ES-I3 (cell line): ENCODE measurements around the gene YIF1B.
"Not testable (repeated sequence)": the region's sequence is repeated elsewhere in the genome, so short reads cannot be mapped to it uniquely, and the experiment has no call there.

Experiments
- H3K36me3 ChIP-seq: 2 replicates; pipeline ENCODE4 v1.6.1; 2013; ENCODE audit warnings: mild to moderate bottlenecking, low read length, control low read depth, moderate library complexity; ENCODE audit not compliant: insufficient read depth
- H3K4me1 ChIP-seq: 2 replicates; pipeline ENCODE4 v1.6.1; 2013; ENCODE audit warnings: mild to moderate bottlenecking, control low read depth, low read length; ENCODE audit not compliant: insufficient read depth
- H3K9ac ChIP-seq: 2 replicates; pipeline ENCODE4 v1.6.1; 2013; ENCODE audit warnings: low read depth, mild to moderate bottlenecking, low read length, moderate library complexity
- H3K9me3 ChIP-seq: 2 replicates; pipeline ENCODE4 v1.6.1; 2013; ENCODE audit warnings: mild to moderate bottlenecking, low read length, moderate library complexity; ENCODE audit not compliant: control insufficient read depth, insufficient read depth

YIF1B gene

GRCh38 chr19:38265921-38266429, 49.8 kb downstream of the YIF1B start:
- no peaks in the 10 kb centered on the region for H3K9me3 ChIP-seq
- H3K9ac ChIP-seq = peak overlapping the region; percentile 78
- H3K4me1 ChIP-seq = peaks cover 43% of the 10 kb centered on the region
- H3K36me3 ChIP-seq = no peaks in the 10 kb centered on the region; the same call in 1 of the 2 replicates

GRCh38 chr19:38265213-38265861, 50.4 kb downstream of the YIF1B start:
- Histone ChIP-seq H3K36me3 (no peaks in the 10 kb centered on the region; the same call in 1 of the 2 replicates), H3K9me3 (no peaks in the 10 kb centered on the region), H3K4me1 (peaks cover 39% of the 10 kb centered on the region), H3K9ac (peak overlapping the region; percentile 78)

GRCh38 chr19:38264486-38265212, 51.1 kb downstream of the YIF1B start, which contains the start of gene SPINT2:
TSS of gene SPINT2 (plus strand) at chr19:38264573. CDS start at chr19:38264893, 320 bp downstream.
- H3K9ac ChIP-seq = peak within 1 kb of the TSS; percentile 78
- no peaks in the 10 kb centered on the region; the same call in 1 of the 2 replicates for H3K36me3 ChIP-seq
- no peaks in the 10 kb centered on the region for H3K9me3 ChIP-seq
- H3K4me1 ChIP-seq = peaks cover 35% of the 10 kb centered on the region

- no peaks in the 10 kb centered on the region; the same call in 1 of the 2 replicates for H3K36me3 ChIP-seq
- peaks cover 35% of the 10 kb centered on the region for H3K4me1 ChIP-seq
- peak overlapping the region; percentile 78 for H3K9ac ChIP-seq
- H3K9me3 ChIP-seq = no peaks in the 10 kb centered on the region
Measured at GRCh38 chr19:38263689-38264485, 51.9 kb downstream of the YIF1B start.

- Histone ChIP-seq H3K9me3 (no peaks in the 10 kb centered on the region), H3K9ac (no peak overlapping the region), H3K36me3 (no peaks in the 10 kb centered on the region; the same call in 1 of the 2 replicates), H3K4me1 (peaks cover 27% of the 10 kb centered on the region)
Measured at GRCh38 chr19:38262585-38263268, 53.0 kb downstream of the YIF1B start.

- H3K36me3 ChIP-seq = not testable (repeated sequence)
Measured at GRCh38 chr19:38261942-38262341, 53.8 kb downstream of the YIF1B start.

GRCh38 chr19:38255383-38256014, 60.2 kb downstream of the YIF1B start:
- peaks cover 26% of the 10 kb centered on the region for H3K4me1 ChIP-seq
- peak overlapping the region; percentile 78 for H3K9ac ChIP-seq
- H3K36me3 ChIP-seq = no peaks in the 10 kb centered on the region
- H3K9me3 ChIP-seq = no peaks in the 10 kb centered on the region

More at GRCh38 chr19:38261942-38262341, 53.8 kb downstream of the YIF1B start:
- H3K9me3 ChIP-seq, H3K9ac ChIP-seq: not testable (repeated sequence)
- peaks cover 20% of the 10 kb centered on the region for H3K4me1 ChIP-seq

- Histone ChIP-seq H3K36me3 (no peaks in the 10 kb centered on the region), H3K9ac (0 out of 2 replicates have a peak overlapping the region, but pooled peaks have one; percentile 44), H3K9me3 (no peaks in the 10 kb centered on the region), H3K4me1 (peaks cover 29% of the 10 kb centered on the region)
Measured at GRCh38 chr19:38253788-38254187, 62.0 kb downstream of the YIF1B start.
